Karpas-422 (cell line): ENCODE data around the gene MTPN. TPM values are rescaled to one million over a fixed set of nuclear protein-coding genes. Genes with fewer than 3 reads are reported as not detected.
A peak's percentile ranks its signal among the peaks of the same experiment; 100 is the strongest.

ENCODE experiments used
- DNase-seq: peaks from one replicate; pipeline ENCODE4 v3.0.0-alpha.2; 2015
- H2AFZ ChIP-seq: fragments of 200-600 bp; sonication (generic); 2 replicates; pipeline ENCODE4 v1.6.1; 2014; ENCODE audit warnings: antibody characterized with exemption, low read length, mixed read lengths
- H3K27ac ChIP-seq: fragments of 200-600 bp; sonication (generic); 2 replicates; pipeline ENCODE4 v1.5.1; 2014; ENCODE audit warnings: mild to moderate bottlenecking, low read length, moderate library complexity
- H3K27me3 ChIP-seq: fragments of 200-600 bp; sonication (generic); 2 replicates; pipeline ENCODE4 v1.6.1; 2014; ENCODE audit warnings: low read length, mixed read lengths
- H3K36me3 ChIP-seq: fragments of 200-600 bp; sonication (generic); 2 replicates; pipeline ENCODE4 v1.6.1; 2014; ENCODE audit warnings: low read length, mixed read lengths; ENCODE audit not compliant: insufficient read depth
- H3K4me1 ChIP-seq: fragments of 200-600 bp; sonication (generic); 2 replicates; pipeline ENCODE4 v1.6.1; 2014; ENCODE audit warnings: mild to moderate bottlenecking, low read length, mixed read lengths
- H3K4me2 ChIP-seq: fragments of 200-600 bp; sonication (generic); 2 replicates; pipeline ENCODE4 v1.6.1; 2014; ENCODE audit warnings: low read length, low read depth, mild to moderate bottlenecking; ENCODE audit not compliant: poor library complexity, severe bottlenecking
- H3K4me3 ChIP-seq: fragments of 200-600 bp; sonication (generic); 2 replicates; pipeline ENCODE4 v1.5.1; 2014; ENCODE audit warnings: mild to moderate bottlenecking, antibody characterized with exemption, low read length, mixed read lengths
- H3K79me2 ChIP-seq: fragments of 200-600 bp; sonication (generic); 2 replicates; pipeline ENCODE4 v1.6.1; 2014; ENCODE audit warnings: mild to moderate bottlenecking, low read length, mixed read lengths
- H3K9ac ChIP-seq: fragments of 200-600 bp; sonication (generic); 2 replicates; pipeline ENCODE4 v1.6.0; 2014; ENCODE audit warnings: low read length
- H3K9me2 ChIP-seq: fragments of 200-600 bp; sonication (generic), shearing (Covaris generic); replicated peaks from 2 replicates; pipeline ENCODE4 v1.6.0; 2014; ENCODE audit warnings: mild to moderate bottlenecking, low read length, moderate library complexity; ENCODE audit not compliant: insufficient read depth
- H3K9me3 ChIP-seq: fragments of 300-700, 200-600 bp; sonication (generic); 2 replicates; pipeline ENCODE4 v1.6.1; 2014; ENCODE audit warnings: low read length, mixed read lengths
- H4K20me1 ChIP-seq: fragments of 200-600 bp; sonication (generic); 2 replicates; pipeline ENCODE4 v1.6.1; 2014; ENCODE audit warnings: mild to moderate bottlenecking, antibody characterized with exemption, low read length, low read depth; ENCODE audit not compliant: insufficient read depth
- total RNA-seq: library from RNA; depleted of rRNA; stranded (reverse); fragments of >200 nt; shearing (Covaris generic); gene quantifications from 2 replicates; pipeline ENCODE4 v1.2.3, GENCODE V29; 2014; ENCODE audit warnings: low replicate concordance; rRNA removed

Gene MTPN
- 60.5 and 140 TPM in 2 replicates for total RNA-seq

GRCh38 chr7:135977007-135977741 is at the start of gene MTPN:
MTPN (minus strand) TSS chr7:135977359; CDS start chr7:135977100, 259 bp downstream.
- Histone ChIP-seq H3K27me3 (no peaks in the 10 kb centered on the region), H3K36me3 (peaks cover 30% of the 10 kb centered on the region), H2AFZ (peak within 1 kb of the TSS; percentile 68), H4K20me1 (peaks cover 33% of the 10 kb centered on the region; the same call in 1 of the 2 replicates), H3K4me3 (peak within 1 kb of the TSS; percentile 91), H3K9ac (peak within 1 kb of the TSS; percentile 96), H3K4me2 (peak within 1 kb of the TSS; percentile 91), H3K27ac (peak within 1 kb of the TSS; percentile 69), H3K9me2 (no peaks in the 10 kb centered on the region), H3K79me2 (peaks cover 50% of the 10 kb centered on the region), H3K4me1 (peaks cover 63% of the 10 kb centered on the region), H3K9me3 (no peaks in the 10 kb centered on the region)
- peak; percentile 100 for DNase-seq

GRCh38 chr7:136026209-136026608 is 49.0 kb upstream of the MTPN start:
- Histone ChIP-seq H4K20me1 (no peaks in the 10 kb centered on the region), H3K9me2 (no peaks in the 10 kb centered on the region), H3K9ac (no peak overlapping the region), H3K4me3 (no peak overlapping the region), H3K9me3 (no peaks in the 10 kb centered on the region), H3K27me3 (no peaks in the 10 kb centered on the region), H3K36me3 (no peaks in the 10 kb centered on the region), H3K4me1 (peaks cover 10% of the 10 kb centered on the region), H2AFZ (0 out of 2 replicates have a peak overlapping the region, but pooled peaks have one; percentile 13), H3K79me2 (no peaks in the 10 kb centered on the region), H3K27ac (no peak overlapping the region), H3K4me2 (no peak overlapping the region)
- no peak for DNase-seq

- no peaks in the 10 kb centered on the region for H3K27me3 ChIP-seq
- no peak for DNase-seq
- no peaks in the 10 kb centered on the region for H3K79me2 ChIP-seq
- H3K27ac ChIP-seq, result no peak overlapping the region
- no peaks in the 10 kb centered on the region for H3K9me2 ChIP-seq
- H3K4me3 ChIP-seq, result no peak overlapping the region
- peaks cover 7% of the 10 kb centered on the region for H3K4me1 ChIP-seq
- H2AFZ ChIP-seq, result no peak overlapping the region
- H3K4me2 ChIP-seq, result no peak overlapping the region
- H4K20me1 ChIP-seq, result no peaks in the 10 kb centered on the region
- H3K9me3 ChIP-seq, result no peaks in the 10 kb centered on the region
- H3K36me3 ChIP-seq, result no peaks in the 10 kb centered on the region
- H3K9ac ChIP-seq, result no peak overlapping the region
These were observed 46.1 kb upstream of the MTPN start for GRCh38 chr7:136023134-136023869.

GRCh38 chr7:136020556-136020955 is 43.4 kb upstream of the MTPN start:
- no peak for DNase-seq
- no peaks in the 10 kb centered on the region; the same call in 1 of the 2 replicates for H3K4me1 ChIP-seq
- no peak overlapping the region for H3K4me3 ChIP-seq
- H3K79me2 ChIP-seq, result no peaks in the 10 kb centered on the region
- H2AFZ ChIP-seq, result no peak overlapping the region
- H3K9me2 ChIP-seq, result no peaks in the 10 kb centered on the region
- H3K4me2 ChIP-seq, result no peak overlapping the region
- no peaks in the 10 kb centered on the region for H3K27me3 ChIP-seq
- no peak overlapping the region for H3K27ac ChIP-seq
- H3K9me3 ChIP-seq, result no peaks in the 10 kb centered on the region
- H4K20me1 ChIP-seq, result no peaks in the 10 kb centered on the region
- H3K9ac ChIP-seq, result no peak overlapping the region
- no peaks in the 10 kb centered on the region for H3K36me3 ChIP-seq

- Histone ChIP-seq H3K27ac (no peak overlapping the region), H3K4me1 (no peaks in the 10 kb centered on the region), H3K9me3 (no peaks in the 10 kb centered on the region), H3K36me3 (no peaks in the 10 kb centered on the region), H3K4me2 (no peak overlapping the region), H3K4me3 (no peak overlapping the region), H3K27me3 (no peaks in the 10 kb centered on the region), H2AFZ (no peak overlapping the region), H3K9ac (no peak overlapping the region), H3K79me2 (no peaks in the 10 kb centered on the region), H4K20me1 (no peaks in the 10 kb centered on the region), H3K9me2 (no peaks in the 10 kb centered on the region)
- DNase-seq, result no peak
These were observed 40.9 kb upstream of the MTPN start for GRCh38 chr7:136018104-136018503.

GRCh38 chr7:136016649-136017395 is 39.7 kb upstream of the MTPN start:
- Histone ChIP-seq H3K9ac (no peak overlapping the region), H3K27ac (no peak overlapping the region), H3K4me1 (no peaks in the 10 kb centered on the region), H3K9me2 (no peaks in the 10 kb centered on the region), H3K4me3 (no peak overlapping the region), H4K20me1 (no peaks in the 10 kb centered on the region), H3K36me3 (no peaks in the 10 kb centered on the region), H3K27me3 (no peaks in the 10 kb centered on the region), H3K9me3 (no peaks in the 10 kb centered on the region), H3K79me2 (no peaks in the 10 kb centered on the region), H3K4me2 (no peak overlapping the region), H2AFZ (no peak overlapping the region)
- no peak for DNase-seq

GRCh38 chr7:136015638-136016037 is 38.5 kb upstream of the MTPN start:
- Histone ChIP-seq H4K20me1 (no peaks in the 10 kb centered on the region), H3K27ac (no peak overlapping the region)

GRCh38 chr7:136014659-136015058 is 37.5 kb upstream of the MTPN start:
- H3K9ac ChIP-seq, result no peak overlapping the region
- no peaks in the 10 kb centered on the region for H3K4me1 ChIP-seq
- H3K9me3 ChIP-seq, result no peaks in the 10 kb centered on the region
- H3K9me2 ChIP-seq, result no peaks in the 10 kb centered on the region
- no peak overlapping the region for H2AFZ ChIP-seq
- no peaks in the 10 kb centered on the region for H3K79me2 ChIP-seq
- H3K4me2 ChIP-seq, result no peak overlapping the region
- DNase-seq, result no peak
- no peaks in the 10 kb centered on the region for H3K36me3 ChIP-seq
- no peaks in the 10 kb centered on the region for H4K20me1 ChIP-seq
- no peaks in the 10 kb centered on the region for H3K27me3 ChIP-seq
- H3K4me3 ChIP-seq, result no peak overlapping the region
- H3K27ac ChIP-seq, result no peak overlapping the region

More at GRCh38 chr7:136015638-136016037, 38.5 kb upstream of the MTPN start:
- Histone ChIP-seq H3K9me3 (no peaks in the 10 kb centered on the region), H3K4me1 (no peaks in the 10 kb centered on the region), H2AFZ (no peak overlapping the region), H3K9ac (no peak overlapping the region), H3K79me2 (no peaks in the 10 kb centered on the region), H3K27me3 (no peaks in the 10 kb centered on the region), H3K36me3 (no peaks in the 10 kb centered on the region), H3K9me2 (no peaks in the 10 kb centered on the region), H3K4me2 (no peak overlapping the region), H3K4me3 (no peak overlapping the region)
- DNase-seq, result no peak
